Activated CD8-positive, alpha-beta T cell treated with anti-CD3 and anti-CD28 coated beads, Interleukin-2, amount 10 ng/mL, durations not matched to agents 7 days and 5 days (primary cell): Measurements from ENCODE around the gene HMGXB4. TPM values are rescaled to one million over a fixed set of nuclear protein-coding genes. Genes with fewer than 3 reads are reported as not detected.
"Not testable (repeated sequence)": the region's sequence is repeated elsewhere in the genome, so short reads cannot be mapped to it uniquely, and the experiment has no call there.

Experiments used
- ATAC-seq: fragments of 150-1000 bp; cut with Tn5 transposase; one replicate; pipeline ENCODE4 v1.10.0; 2021; ENCODE audit warnings: moderate library complexity
- CTCF ChIA-PET: fragments of 350-600 bp; sonication (Branson Sonifier 250); formaldehyde crosslinking; loops from one replicate; lab custom pipeline; 2021; ENCODE audit warnings: antibody characterized with exemption; lab: Charles Lee
- POLR2A ChIA-PET: fragments of 350-600 bp; sonication (Branson Sonifier 250); formaldehyde crosslinking; loops from one replicate; lab custom pipeline; 2021; ENCODE audit warnings: antibody characterized with exemption; lab: Charles Lee
- DNase-seq: peaks from one replicate; pipeline ENCODE4 v3.0.0-alpha.2; 2020
- H3K27ac Mint-ChIP-seq: one replicate; pipeline ENCODE4 v1.8.0; 2021; ENCODE audit warnings: mild to moderate bottlenecking, mixed read lengths
- H3K27me3 Mint-ChIP-seq: one replicate; pipeline ENCODE4 v1.8.0; 2021; ENCODE audit warnings: low read depth, mixed read lengths
- H3K36me3 Mint-ChIP-seq: one replicate; pipeline ENCODE4 v1.8.0; 2021; ENCODE audit warnings: low read depth, mixed read lengths
- H3K4me1 Mint-ChIP-seq: one replicate; pipeline ENCODE4 v1.8.0; 2021; ENCODE audit warnings: low read depth, mixed read lengths
- H3K4me3 Mint-ChIP-seq: one replicate; pipeline ENCODE4 v1.8.0; 2021; ENCODE audit warnings: mild to moderate bottlenecking, mixed read lengths
- H3K9me3 Mint-ChIP-seq: one replicate; pipeline ENCODE4 v1.8.0; 2022; ENCODE audit warnings: mixed read lengths; ENCODE audit not compliant: insufficient read depth
- total RNA-seq, 2 experiments: library from RNA; stranded (reverse); gene quantifications; one replicate each; pipeline ENCODE4 v1.2.3, GENCODE V29; 2021

Gene HMGXB4
- total RNA-seq, 2 experiments from 2014 or later, result 34.0 to 36.0 TPM

- POLR2A ChIA-PET, result no interaction called here
- Mint-ChIP-seq H3K36me3 (no peaks in the 10 kb centered on the region), H3K27ac (no peak overlapping the region), H3K9me3 (no peaks in the 10 kb centered on the region), H3K27me3 (no peaks in the 10 kb centered on the region), H3K4me3 (no peak overlapping the region), H3K4me1 (no peaks in the 10 kb centered on the region)
- ATAC-seq, result no peak
- CTCF ChIA-PET, result no interaction called here
- no peak for DNase-seq
These were observed 32.3 kb upstream of the HMGXB4 start for GRCh38 chr22:35225010-35225409.

GRCh38 chr22:35226958-35227647 lies 30.2 kb upstream of the HMGXB4 start:
- no peak for ATAC-seq
- ChIA-PET POLR2A (no interaction called here), CTCF (no interaction called here)
- Mint-ChIP-seq H3K36me3 (no peaks in the 10 kb centered on the region), H3K27me3 (no peaks in the 10 kb centered on the region), H3K4me1 (peaks cover 12% of the 10 kb centered on the region), H3K27ac (no peak overlapping the region), H3K4me3 (no peak overlapping the region), H3K9me3 (no peaks in the 10 kb centered on the region)
- DNase-seq, result no peak

GRCh38 chr22:35229865-35230264 lies 27.4 kb upstream of the HMGXB4 start:
- Mint-ChIP-seq H3K9me3 (no peaks in the 10 kb centered on the region), H3K4me1 (peaks cover 12% of the 10 kb centered on the region), H3K4me3 (no peak overlapping the region), H3K27ac (no peak overlapping the region), H3K36me3 (no peaks in the 10 kb centered on the region), H3K27me3 (peaks cover 7% of the 10 kb centered on the region)
- ATAC-seq (no peak), DNase-seq (no peak)
- POLR2A ChIA-PET, result no interaction called here
- CTCF ChIA-PET, result interaction anchor here (0.6 to 2.3 kb wide), 2 partner anchors 28 to 1569 kb away, joined by 3 to 9 read pairs; partner anchors contain the start of gene HMGXB4

- Mint-ChIP-seq H3K27me3 (peaks cover 8% of the 10 kb centered on the region), H3K36me3 (no peaks in the 10 kb centered on the region), H3K27ac (no peak overlapping the region), H3K4me1 (peaks cover 12% of the 10 kb centered on the region), H3K4me3 (peak overlapping the region; percentile 19), H3K9me3 (no peaks in the 10 kb centered on the region)
- POLR2A ChIA-PET, result interaction anchor here (0.5 kb wide), 1 partner anchor 550 kb away, joined by 4 read pairs; no protein-coding TSS in a partner anchor
- no peak for DNase-seq
- CTCF ChIA-PET, result interaction anchor here (0.9 to 2.3 kb wide), 9 partner anchors 11 to 836 kb away, joined by 3 to 23 read pairs (median 8); partner anchors contain the start of gene HMGXB4
- ATAC-seq, result no peak
These were observed 26.9 kb upstream of the HMGXB4 start for GRCh38 chr22:35230417-35230816.

- POLR2A ChIA-PET, result interaction anchor here (0.5 kb wide), 1 partner anchor 550 kb away, joined by 4 read pairs; no protein-coding TSS in a partner anchor
- ATAC-seq, result peak; percentile 23
- no peaks in the 10 kb centered on the region for H3K9me3 Mint-ChIP-seq
- DNase-seq, result peak; percentile 26
- H3K27me3 Mint-ChIP-seq, result peaks cover 11% of the 10 kb centered on the region
- H3K36me3 Mint-ChIP-seq, result no peaks in the 10 kb centered on the region
- peak overlapping the region; percentile 19 for H3K4me3 Mint-ChIP-seq
- CTCF ChIA-PET, result interaction anchor here (0.6 to 2.3 kb wide), 28 partner anchors 8 to 835 kb away, joined by 3 to 23 read pairs (median 4); partner anchors contain the start of gene HMGXB4
- peaks cover 12% of the 10 kb centered on the region for H3K4me1 Mint-ChIP-seq
- H3K27ac Mint-ChIP-seq, result no peak overlapping the region
These were observed 26.3 kb upstream of the HMGXB4 start for GRCh38 chr22:35230839-35231584.

- Mint-ChIP-seq H3K27me3 (peaks cover 18% of the 10 kb centered on the region), H3K4me3 (no peak overlapping the region), H3K27ac (no peak overlapping the region), H3K36me3 (no peaks in the 10 kb centered on the region), H3K9me3 (no peaks in the 10 kb centered on the region), H3K4me1 (peaks cover 12% of the 10 kb centered on the region)
- ATAC-seq (peak; percentile 84), DNase-seq (peak; percentile 81)
- ChIA-PET CTCF (interaction anchor here (0.6 to 2.3 kb wide), 28 partner anchors 9 to 834 kb away, joined by 3 to 23 read pairs (median 4); partner anchors contain the start of gene HMGXB4), POLR2A (no interaction called here)
These were observed 25.7 kb upstream of the HMGXB4 start for GRCh38 chr22:35231585-35232084.

- ATAC-seq, DNase-seq, POLR2A ChIA-PET, CTCF ChIA-PET, H3K36me3 Mint-ChIP-seq, H3K4me3 Mint-ChIP-seq, H3K4me1 Mint-ChIP-seq, H3K27ac Mint-ChIP-seq, H3K9me3 Mint-ChIP-seq: not testable (repeated sequence)
- peaks cover 48% of the 10 kb centered on the region for H3K27me3 Mint-ChIP-seq
These were observed 18.5 kb upstream of the HMGXB4 start for GRCh38 chr22:35238749-35239148.

GRCh38 chr22:35244507-35244906 lies 12.8 kb upstream of the HMGXB4 start:
- H3K27ac Mint-ChIP-seq, H3K9me3 Mint-ChIP-seq, H3K4me1 Mint-ChIP-seq, H3K4me3 Mint-ChIP-seq, POLR2A ChIA-PET, H3K36me3 Mint-ChIP-seq, ATAC-seq, CTCF ChIA-PET, DNase-seq: not testable (repeated sequence)
- peaks cover 27% of the 10 kb centered on the region for H3K27me3 Mint-ChIP-seq

GRCh38 chr22:35250156-35250555 lies 7.1 kb upstream of the HMGXB4 start:
- POLR2A ChIA-PET, result no interaction called here
- no peak overlapping the region for H3K27ac Mint-ChIP-seq
- no peaks in the 10 kb centered on the region for H3K4me1 Mint-ChIP-seq
- no peak for ATAC-seq
- H3K36me3 Mint-ChIP-seq, result no peaks in the 10 kb centered on the region
- DNase-seq, result no peak
- H3K4me3 Mint-ChIP-seq, result no peak overlapping the region
- CTCF ChIA-PET, result no interaction called here
- no peaks in the 10 kb centered on the region for H3K9me3 Mint-ChIP-seq
- peaks cover 11% of the 10 kb centered on the region for H3K27me3 Mint-ChIP-seq

GRCh38 chr22:35253946-35254345 lies 3.3 kb upstream of the HMGXB4 start:
- Mint-ChIP-seq H3K27me3 (peaks cover 5% of the 10 kb centered on the region), H3K36me3 (peaks cover 7% of the 10 kb centered on the region)
- no peak for ATAC-seq

GRCh38 chr22:35257002-35257320 lies 332 bp upstream of the HMGXB4 start:
- POLR2A ChIA-PET, result interaction anchor here (1.6 to 2.8 kb wide), 4 partner anchors 9 to 95 kb away, joined by 5 to 23 read pairs (median 7); partner anchors contain the start of gene TOM1
- peaks cover 2% of the 10 kb centered on the region for H3K27me3 Mint-ChIP-seq
- H3K4me1 Mint-ChIP-seq, result peaks cover 29% of the 10 kb centered on the region
- CTCF ChIA-PET, result interaction anchor here (1.7 to 2.1 kb wide), 2 partner anchors 22 to 26 kb away, joined by 7 to 9 read pairs; no protein-coding TSS in a partner anchor
- peaks cover 18% of the 10 kb centered on the region for H3K36me3 Mint-ChIP-seq
- peak; percentile 29 for ATAC-seq
- H3K4me3 Mint-ChIP-seq, result peak overlapping the region; percentile 94
- no peak for DNase-seq
- H3K27ac Mint-ChIP-seq, result peak overlapping the region; percentile 96
- no peaks in the 10 kb centered on the region for H3K9me3 Mint-ChIP-seq

More at GRCh38 chr22:35253946-35254345, 3.3 kb upstream of the HMGXB4 start:
- POLR2A ChIA-PET, result no interaction called here
- H3K9me3 Mint-ChIP-seq, result no peaks in the 10 kb centered on the region
- no peak for DNase-seq
- H3K4me1 Mint-ChIP-seq, result peaks cover 15% of the 10 kb centered on the region
- H3K4me3 Mint-ChIP-seq, result no peak overlapping the region
- CTCF ChIA-PET, result interaction anchor here (1.1 to 1.8 kb wide), 2 partner anchors 23 to 98 kb away, joined by 3 to 7 read pairs; no protein-coding TSS in a partner anchor
- no peak overlapping the region for H3K27ac Mint-ChIP-seq
